SK-N-SH (cell line): ENCODE measurements around the gene PCDHGA1.

Source experiments
- CTCF ChIP-seq: fragments of 200-600 bp; sonication (generic); IDR thresholded peaks from 2 replicates; pipeline ENCODE4 v1.6.1; 2017; ENCODE audit warnings: antibody characterized with exemption, mild to moderate bottlenecking, moderate library complexity
- EP300 ChIP-seq, 2 experiments: IDR thresholded peaks; 2 replicates each; pipeline versions ENCODE4 v1.4.0 to v1.6.1; 2012; ENCODE audit warnings: borderline replicate concordance in 1 of 2, low read depth in 1 of 2, low read length in 1 of 2
- EZH2phosphoT487 ChIP-seq: fragments of 200-600 bp; sonication (generic); IDR thresholded peaks from 2 replicates; pipeline ENCODE4 v1.6.1; 2017; ENCODE audit warnings: low read depth, mixed run types, mild to moderate bottlenecking, antibody characterized with exemption, moderate library complexity, borderline replicate concordance
- MEF2A ChIP-seq: IDR thresholded peaks from 2 replicates; pipeline ENCODE4 v1.4.0; 2012; ENCODE audit warnings: low read depth, borderline replicate concordance
- PBX3 ChIP-seq: IDR thresholded peaks from 2 replicates; pipeline ENCODE4; 2012
- RAD21 ChIP-seq: IDR thresholded peaks from 2 replicates; pipeline ENCODE4 v1.6.1; 2012; ENCODE audit warnings: mild to moderate bottlenecking, low read length
- REST ChIP-seq: IDR thresholded peaks from 2 replicates; pipeline ENCODE4 v1.6.1; 2012; ENCODE audit warnings: mild to moderate bottlenecking, low read depth, low read length, moderate library complexity
- SMC3 ChIP-seq: IDR thresholded peaks from 2 replicates; pipeline ENCODE4 v1.6.1; 2012; ENCODE audit warnings: low read depth, low read length, improper control_type of control experiment

GRCh38 chr5:141388661-141389060, 58.3 kb downstream of the PCDHGA1 start:
- TF ChIP-seq MEF2A (no peak), EP300 (IDR thresholded peaks at IDR 0.05; ENCODE audit: borderline replicate concordance in 1 of 2, low read depth in 1 of 2, low read length in 1 of 2) (no peak), RAD21 (no peak), SMC3 (no peak), CTCF (no peak), PBX3 (no peak), REST (no peak), EZH2phosphoT487 (no peak)
